ENCODE measurements around the gene EXOSC7. TPM values are rescaled to one million over a fixed set of nuclear protein-coding genes. Genes with fewer than 3 reads are reported as not detected.
"Not testable (repeated sequence)": the region's sequence is repeated elsewhere in the genome, so short reads cannot be mapped to it uniquely, and the experiment has no call there.

EXOSC7 gene
- total RNA-seq, 1 donor from 2014 or later: 36.7 TPM

GRCh38 chr3:44981751-44982150 lies 5.7 kb downstream of the EXOSC7 start:
- H3K9me3 Mint-ChIP-seq (ENCODE audit: unreplicated experiment): no peaks in the 10 kb centered on the region
- no peak overlapping the region for H3K4me3 Mint-ChIP-seq (ENCODE audit: unreplicated experiment)
- no peak for TF ChIP-seq CTCF (IDR thresholded peaks at IDR 0.05)
- no peak overlapping the region for H3K27ac Mint-ChIP-seq (ENCODE audit: unreplicated experiment)
- H3K36me3 Mint-ChIP-seq (ENCODE audit: unreplicated experiment): peaks cover 9% of the 10 kb centered on the region
- DNase-seq (ENCODE audit: extremely low spot score, unreplicated experiment): no peak
- peaks cover 40% of the 10 kb centered on the region for H3K4me1 Mint-ChIP-seq (ENCODE audit: unreplicated experiment)
- H3K27me3 Mint-ChIP-seq (ENCODE audit: unreplicated experiment): no peaks in the 10 kb centered on the region

- TF ChIP-seq CTCF (IDR thresholded peaks at IDR 0.05): no peak
- no peaks in the 10 kb centered on the region for H3K27me3 Mint-ChIP-seq (ENCODE audit: unreplicated experiment)
Measured at GRCh38 chr3:44982817-44983216, 6.8 kb downstream of the EXOSC7 start.

GRCh38 chr3:44983484-44983941 lies 7.5 kb downstream of the EXOSC7 start:
- Mint-ChIP-seq H3K4me1 (ENCODE audit: unreplicated experiment) (peaks cover 27% of the 10 kb centered on the region), H3K9me3 (ENCODE audit: unreplicated experiment) (no peaks in the 10 kb centered on the region), H3K27ac (ENCODE audit: unreplicated experiment) (peak overlapping the region; percentile 34), H3K4me3 (ENCODE audit: unreplicated experiment) (no peak overlapping the region), H3K27me3 (ENCODE audit: unreplicated experiment) (no peaks in the 10 kb centered on the region), H3K36me3 (ENCODE audit: unreplicated experiment) (peaks cover 12% of the 10 kb centered on the region)
- no peak for DNase-seq (ENCODE audit: extremely low spot score, unreplicated experiment)
- TF ChIP-seq CTCF (IDR thresholded peaks at IDR 0.05): no peak

More at GRCh38 chr3:44982817-44983216, 6.8 kb downstream of the EXOSC7 start:
- H3K27ac Mint-ChIP-seq (ENCODE audit: unreplicated experiment): peak overlapping the region; percentile 34
- DNase-seq (ENCODE audit: extremely low spot score, unreplicated experiment): no peak
- no peak overlapping the region for H3K4me3 Mint-ChIP-seq (ENCODE audit: unreplicated experiment)
- H3K4me1 Mint-ChIP-seq (ENCODE audit: unreplicated experiment): peaks cover 31% of the 10 kb centered on the region
- H3K9me3 Mint-ChIP-seq (ENCODE audit: unreplicated experiment): no peaks in the 10 kb centered on the region
- peaks cover 12% of the 10 kb centered on the region for H3K36me3 Mint-ChIP-seq (ENCODE audit: unreplicated experiment)

- H3K9me3 Mint-ChIP-seq (ENCODE audit: unreplicated experiment): no peaks in the 10 kb centered on the region
- no peak overlapping the region for H3K27ac Mint-ChIP-seq (ENCODE audit: unreplicated experiment)
- H3K4me1 Mint-ChIP-seq (ENCODE audit: unreplicated experiment): peaks cover 25% of the 10 kb centered on the region
- peaks cover 17% of the 10 kb centered on the region for H3K36me3 Mint-ChIP-seq (ENCODE audit: unreplicated experiment)
- H3K27me3 Mint-ChIP-seq (ENCODE audit: unreplicated experiment): no peaks in the 10 kb centered on the region
- no peak for TF ChIP-seq CTCF (IDR thresholded peaks at IDR 0.05)
- no peak overlapping the region for H3K4me3 Mint-ChIP-seq (ENCODE audit: unreplicated experiment)
- no peak for DNase-seq (ENCODE audit: extremely low spot score, unreplicated experiment)
Measured at GRCh38 chr3:44984335-44984734, 8.3 kb downstream of the EXOSC7 start.

- Mint-ChIP-seq H3K36me3 (ENCODE audit: unreplicated experiment) (peaks cover 26% of the 10 kb centered on the region), H3K4me1 (ENCODE audit: unreplicated experiment) (peaks cover 22% of the 10 kb centered on the region)
- not testable (repeated sequence) for H3K27me3 Mint-ChIP-seq (ENCODE audit: unreplicated experiment); H3K4me3 Mint-ChIP-seq (ENCODE audit: unreplicated experiment); DNase-seq (ENCODE audit: extremely low spot score, unreplicated experiment); H3K9me3 Mint-ChIP-seq (ENCODE audit: unreplicated experiment); H3K27ac Mint-ChIP-seq (ENCODE audit: unreplicated experiment)
Measured at GRCh38 chr3:44986330-44986729, 10.3 kb downstream of the EXOSC7 start.

GRCh38 chr3:44987332-44987731 lies 11.3 kb downstream of the EXOSC7 start:
- Mint-ChIP-seq H3K9me3 (ENCODE audit: unreplicated experiment) (no peaks in the 10 kb centered on the region), H3K4me3 (ENCODE audit: unreplicated experiment) (no peak overlapping the region), H3K27ac (ENCODE audit: unreplicated experiment) (no peak overlapping the region), H3K36me3 (ENCODE audit: unreplicated experiment) (peaks cover 30% of the 10 kb centered on the region), H3K4me1 (ENCODE audit: unreplicated experiment) (peaks cover 19% of the 10 kb centered on the region), H3K27me3 (ENCODE audit: unreplicated experiment) (no peaks in the 10 kb centered on the region)
- DNase-seq (ENCODE audit: extremely low spot score, unreplicated experiment): no peak
- no peak for TF ChIP-seq CTCF (IDR thresholded peaks at IDR 0.05)
